HepG2 (cell line): ENCODE measurements around the gene TUT7. TPM values are rescaled to one million over a fixed set of nuclear protein-coding genes. Genes with fewer than 3 reads are reported as not detected.
A peak's percentile ranks its signal among the peaks of the same experiment; 100 is the strongest.

Experiments used
- CAMTA2 ChIP-seq: sonication (generic); formaldehyde crosslinking; IDR thresholded peaks from 2 replicates; pipeline ENCODE4 v1.4.0; 2020; ENCODE audit warnings: mild to moderate bottlenecking, missing genetic modification reagents, borderline replicate concordance
- HNRNPLL ChIP-seq: fragments of 200-400 bp; formaldehyde crosslinking; IDR thresholded peaks from 2 replicates; pipeline ENCODE4 v1.6.1; 2017; ENCODE audit warnings: mild to moderate bottlenecking, low read depth, low read length; ENCODE audit not compliant: poor library complexity, severe bottlenecking
- KDM5B ChIP-seq: sonication (generic); formaldehyde crosslinking; IDR thresholded peaks from 2 replicates; pipeline ENCODE4 v1.4.0; 2020; ENCODE audit warnings: missing genetic modification reagents, mild to moderate bottlenecking, borderline replicate concordance
- KMT2A ChIP-seq: sonication (generic); formaldehyde crosslinking; IDR thresholded peaks from 2 replicates; pipeline ENCODE4 v1.4.0; 2020; ENCODE audit warnings: missing genetic modification reagents
- MTA3 ChIP-seq: sonication (generic); formaldehyde crosslinking; IDR thresholded peaks from 2 replicates; pipeline ENCODE4 v1.4.0; 2020; ENCODE audit warnings: missing genetic modification reagents
- NR2F2 ChIP-seq: IDR thresholded peaks from 2 replicates; pipeline ENCODE4 v1.6.1; 2012; ENCODE audit warnings: low read depth, inconsistent platforms, borderline replicate concordance
- NR2F6 ChIP-seq, 2 experiments: IDR thresholded peaks; 2 replicates each; pipeline ENCODE4 v1.6.1; 2016; ENCODE audit warnings: antibody characterized with exemption in 1 of 2, mild to moderate bottlenecking in 1 of 2
- ONECUT2 ChIP-seq: sonication (generic); formaldehyde crosslinking; IDR thresholded peaks from 2 replicates; pipeline ENCODE4 v1.4.0; 2020; ENCODE audit warnings: missing genetic modification reagents
- PHF8 ChIP-seq: sonication (generic); formaldehyde crosslinking; IDR thresholded peaks from 2 replicates; pipeline ENCODE4 v1.5.0; 2020; ENCODE audit warnings: missing genetic modification reagents
- RBM39 ChIP-seq: fragments of 200-400 bp; formaldehyde crosslinking; IDR thresholded peaks from one replicate; pipeline ENCODE4 v1.6.1; 2018; ENCODE audit warnings: antibody characterized with exemption, mild to moderate bottlenecking, low read depth, low read length; ENCODE audit not compliant: poor library complexity, severe bottlenecking
- TAF15 ChIP-seq: fragments of 200-400 bp; formaldehyde crosslinking; IDR thresholded peaks from one replicate; pipeline ENCODE4 v1.6.1; 2018; ENCODE audit warnings: mild to moderate bottlenecking, low read depth, low read length; ENCODE audit not compliant: poor library complexity, severe bottlenecking
- U2AF1 ChIP-seq: fragments of 200-400 bp; formaldehyde crosslinking; optimal IDR thresholded peaks from 2 replicates; pipeline ENCODE3; 2017; ENCODE audit warnings: mild to moderate bottlenecking, low read depth, low read length
- ZBTB7A ChIP-seq: sonication (generic); formaldehyde crosslinking; IDR thresholded peaks from 2 replicates; pipeline ENCODE4 v1.8.0; 2022; ENCODE audit warnings: mild to moderate bottlenecking, missing genetic modification reagents
- ZFP82 ChIP-seq: sonication (generic); formaldehyde crosslinking; IDR thresholded peaks from 2 replicates; pipeline ENCODE4 v1.5.1; 2020; ENCODE audit warnings: mild to moderate bottlenecking, missing genetic modification reagents, borderline replicate concordance
- ZKSCAN8 ChIP-seq: IDR thresholded peaks from 2 replicates; pipeline ENCODE4 v1.6.1; 2016; ENCODE audit warnings: borderline replicate concordance, missing genetic modification reagents, missing compliant biosample characterization
- ZNF121 ChIP-seq: sonication (generic); formaldehyde crosslinking; IDR thresholded peaks from 2 replicates; pipeline ENCODE4 v1.5.0; 2020; ENCODE audit warnings: mild to moderate bottlenecking, missing genetic modification reagents
- ZNF317 ChIP-seq: sonication (generic); formaldehyde crosslinking; IDR thresholded peaks from 2 replicates; pipeline ENCODE4 v1.5.0; 2020; ENCODE audit warnings: mild to moderate bottlenecking, missing genetic modification reagents
- ZNF34 ChIP-seq: sonication (generic); formaldehyde crosslinking; IDR thresholded peaks from 2 replicates; pipeline ENCODE4 v1.4.0; 2020; ENCODE audit warnings: mild to moderate bottlenecking, missing genetic modification reagents, borderline replicate concordance
- ZNF343 ChIP-seq: sonication (generic); formaldehyde crosslinking; IDR thresholded peaks from 2 replicates; pipeline ENCODE4 v1.4.0; 2020; ENCODE audit warnings: mild to moderate bottlenecking, missing genetic modification reagents
- ZNF607 ChIP-seq: sonication (generic); formaldehyde crosslinking; IDR thresholded peaks from 2 replicates; pipeline ENCODE4 v1.5.1; 2020; ENCODE audit warnings: missing genetic modification reagents, mild to moderate bottlenecking, borderline replicate concordance
- ZNF839 ChIP-seq: sonication (generic); formaldehyde crosslinking; IDR thresholded peaks from 2 replicates; pipeline ENCODE4 v1.4.0; 2020; ENCODE audit warnings: missing genetic modification reagents, mild to moderate bottlenecking, borderline replicate concordance
- polyA plus RNA-seq, 8 experiments: library from polyadenylated mRNA; depleted of rRNA in 3 of 8; stranded (reverse) in 7 of 8; unstranded in 1 of 8; fragments of >200 nt; fragmentation: Illumina TruSeq in 4 of 8; extraction: Trizol in 4 of 8; gene quantifications; 2 replicates each; pipeline versions ENCODE4 v1.2.1 to v1.2.3, GENCODE V29; 2011 to 2016; ENCODE audit warnings: low read depth in 4 of 8, missing spikeins in 1 of 8, mixed read lengths in 1 of 8; ENCODE audit not compliant: insufficient read depth in 1 of 8
- total RNA-seq, 5 experiments: library from RNA; depleted of rRNA; stranded (reverse); fragments of >200 nt; fragmentation: Illumina TruSeq; extraction: Trizol; gene quantifications; 2 replicates each; pipeline ENCODE4 v1.2.3, GENCODE V29; 2016; ENCODE audit warnings: low read depth in 1 of 5
- TF ChIP-seq, protein P1 (sequence below): IDR thresholded peaks from 2 replicates; pipeline ENCODE4 v1.4.0; 2020; ENCODE audit warnings: mild to moderate bottlenecking, missing genetic modification reagents
- TF ChIP-seq, protein P2 (sequence below): sonication (generic); formaldehyde crosslinking; IDR thresholded peaks from 2 replicates; pipeline ENCODE4 v1.5.0; 2020; ENCODE audit warnings: missing genetic modification reagents
- TF ChIP-seq, protein P3 (sequence below): sonication (generic); formaldehyde crosslinking; IDR thresholded peaks from 2 replicates; pipeline ENCODE4 v1.8.1; 2023; ENCODE audit warnings: mild to moderate bottlenecking, missing genetic modification reagents

TUT7 gene
- total and polyA plus RNA-seq, 2 of the 13 experiments (the other 11 are each of a cell fraction or from before 2014, with no cell fraction given) = 12.0 to 19.4 TPM

DNA sequence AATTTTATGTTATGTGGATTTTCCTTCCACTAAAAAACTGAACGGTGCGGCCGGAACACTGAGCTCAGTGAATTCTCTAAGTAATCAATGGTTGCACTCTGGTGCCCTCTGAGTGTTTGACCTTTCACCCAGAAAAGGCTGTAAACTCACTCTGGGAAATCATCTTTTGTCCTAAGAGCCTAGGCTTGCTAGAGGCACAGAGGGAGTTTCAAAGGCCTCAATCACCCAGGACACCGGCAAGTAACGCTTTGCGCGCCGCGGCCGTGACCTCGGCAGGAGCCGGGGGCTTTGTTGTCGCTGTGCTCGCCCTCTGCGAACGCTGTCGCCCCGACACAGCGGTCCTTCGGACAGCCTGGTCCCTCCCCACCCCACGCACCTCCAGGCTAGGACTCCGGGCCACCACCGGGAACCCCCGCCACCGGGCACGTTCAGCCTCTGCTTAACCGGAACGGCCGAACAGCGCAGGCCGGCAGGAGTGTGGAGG lies 72.6 kb downstream of the TUT7 start (continued):
- TF ChIP-seq NR2F2 (peak; percentile 50; the same call in 1 of the 2 replicates), TAF15 (peak; percentile 40), ZNF34 (CRISPR knock-in tag) (no peak), ZBTB7A (CRISPR knock-in tag) (peak; percentile 49; the same call in 1 of the 2 replicates), ZNF607 (no peak), MTA3 (no peak), RBM39 (peak; percentile 63), NR2F6 (IDR thresholded peaks at IDR 0.05) (peak; percentile 85), NR2F6 (CRISPR knock-in tag; IDR thresholded peaks at IDR 0.05) (peak; percentile 33), KDM5B (CRISPR knock-in tag) (peak; percentile 65; the same call in 1 of the 2 replicates), U2AF1 (peak; percentile 30), ZNF317 (0 out of 2 replicates have a peak, but pooled peaks have one; percentile 44), ZKSCAN8 (CRISPR knock-in tag) (0 out of 2 replicates have a peak, but pooled peaks have one; percentile 56), HNRNPLL (peak; percentile 1), ZNF343 (no peak), PHF8 (CRISPR knock-in tag) (peak; percentile 83; the same call in 1 of the 2 replicates), ZNF839 (CRISPR knock-in tag) (peak; percentile 81; the same call in 1 of the 2 replicates), ZNF121 (CRISPR knock-in tag) (no peak), ONECUT2 (CRISPR knock-in tag) (peak; percentile 40; the same call in 1 of the 2 replicates), ZFP82 (peak; percentile 45; the same call in 1 of the 2 replicates), CAMTA2 (CRISPR knock-in tag) (peak; percentile 80; the same call in 1 of the 2 replicates), KMT2A (CRISPR knock-in tag) (peak; percentile 48; the same call in 1 of the 2 replicates)
- TF ChIP-seq, protein P1, sequence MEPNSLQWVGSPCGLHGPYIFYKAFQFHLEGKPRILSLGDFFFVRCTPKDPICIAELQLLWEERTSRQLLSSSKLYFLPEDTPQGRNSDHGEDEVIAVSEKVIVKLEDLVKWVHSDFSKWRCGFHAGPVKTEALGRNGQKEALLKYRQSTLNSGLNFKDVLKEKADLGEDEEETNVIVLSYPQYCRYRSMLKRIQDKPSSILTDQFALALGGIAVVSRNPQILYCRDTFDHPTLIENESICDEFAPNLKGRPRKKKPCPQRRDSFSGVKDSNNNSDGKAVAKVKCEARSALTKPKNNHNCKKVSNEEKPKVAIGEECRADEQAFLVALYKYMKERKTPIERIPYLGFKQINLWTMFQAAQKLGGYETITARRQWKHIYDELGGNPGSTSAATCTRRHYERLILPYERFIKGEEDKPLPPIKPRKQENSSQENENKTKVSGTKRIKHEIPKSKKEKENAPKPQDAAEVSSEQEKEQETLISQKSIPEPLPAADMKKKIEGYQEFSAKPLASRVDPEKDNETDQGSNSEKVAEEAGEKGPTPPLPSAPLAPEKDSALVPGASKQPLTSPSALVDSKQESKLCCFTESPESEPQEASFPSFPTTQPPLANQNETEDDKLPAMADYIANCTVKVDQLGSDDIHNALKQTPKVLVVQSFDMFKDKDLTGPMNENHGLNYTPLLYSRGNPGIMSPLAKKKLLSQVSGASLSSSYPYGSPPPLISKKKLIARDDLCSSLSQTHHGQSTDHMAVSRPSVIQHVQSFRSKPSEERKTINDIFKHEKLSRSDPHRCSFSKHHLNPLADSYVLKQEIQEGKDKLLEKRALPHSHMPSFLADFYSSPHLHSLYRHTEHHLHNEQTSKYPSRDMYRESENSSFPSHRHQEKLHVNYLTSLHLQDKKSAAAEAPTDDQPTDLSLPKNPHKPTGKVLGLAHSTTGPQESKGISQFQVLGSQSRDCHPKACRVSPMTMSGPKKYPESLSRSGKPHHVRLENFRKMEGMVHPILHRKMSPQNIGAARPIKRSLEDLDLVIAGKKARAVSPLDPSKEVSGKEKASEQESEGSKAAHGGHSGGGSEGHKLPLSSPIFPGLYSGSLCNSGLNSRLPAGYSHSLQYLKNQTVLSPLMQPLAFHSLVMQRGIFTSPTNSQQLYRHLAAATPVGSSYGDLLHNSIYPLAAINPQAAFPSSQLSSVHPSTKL = 0 out of 2 replicates have a peak, but pooled peaks have one; percentile 3
- TF ChIP-seq, protein P2, sequence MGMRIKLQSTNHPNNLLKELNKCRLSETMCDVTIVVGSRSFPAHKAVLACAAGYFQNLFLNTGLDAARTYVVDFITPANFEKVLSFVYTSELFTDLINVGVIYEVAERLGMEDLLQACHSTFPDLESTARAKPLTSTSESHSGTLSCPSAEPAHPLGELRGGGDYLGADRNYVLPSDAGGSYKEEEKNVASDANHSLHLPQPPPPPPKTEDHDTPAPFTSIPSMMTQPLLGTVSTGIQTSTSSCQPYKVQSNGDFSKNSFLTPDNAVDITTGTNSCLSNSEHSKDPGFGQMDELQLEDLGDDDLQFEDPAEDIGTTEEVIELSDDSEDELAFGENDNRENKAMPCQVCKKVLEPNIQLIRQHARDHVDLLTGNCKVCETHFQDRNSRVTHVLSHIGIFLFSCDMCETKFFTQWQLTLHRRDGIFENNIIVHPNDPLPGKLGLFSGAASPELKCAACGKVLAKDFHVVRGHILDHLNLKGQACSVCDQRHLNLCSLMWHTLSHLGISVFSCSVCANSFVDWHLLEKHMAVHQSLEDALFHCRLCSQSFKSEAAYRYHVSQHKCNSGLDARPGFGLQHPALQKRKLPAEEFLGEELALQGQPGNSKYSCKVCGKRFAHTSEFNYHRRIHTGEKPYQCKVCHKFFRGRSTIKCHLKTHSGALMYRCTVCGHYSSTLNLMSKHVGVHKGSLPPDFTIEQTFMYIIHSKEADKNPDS = 0 out of 2 replicates have a peak, but pooled peaks have one; percentile 18
- TF ChIP-seq, protein P3, sequence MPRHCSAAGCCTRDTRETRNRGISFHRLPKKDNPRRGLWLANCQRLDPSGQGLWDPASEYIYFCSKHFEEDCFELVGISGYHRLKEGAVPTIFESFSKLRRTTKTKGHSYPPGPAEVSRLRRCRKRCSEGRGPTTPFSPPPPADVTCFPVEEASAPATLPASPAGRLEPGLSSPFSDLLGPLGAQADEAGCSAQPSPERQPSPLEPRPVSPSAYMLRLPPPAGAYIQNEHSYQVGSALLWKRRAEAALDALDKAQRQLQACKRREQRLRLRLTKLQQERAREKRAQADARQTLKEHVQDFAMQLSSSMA = no peak; the same call in 1 of the 2 replicates
